WTC11 (cell line): ENCODE data around the gene POLR2E. TPM values are rescaled to one million over a fixed set of nuclear protein-coding genes. Genes with fewer than 3 reads are reported as not detected.
A peak's percentile ranks its signal among the peaks of the same experiment; 100 is the strongest.

Experiments used
- ATAC-seq: fragments of 200-7000 bp; cut with Tn5 transposase; 2 replicates; pipeline ENCODE4 v1.10.0; 2021; ENCODE audit warnings: mild to moderate bottlenecking, moderate library complexity
- CTCF ChIA-PET: fragments of 300-600 bp; sonication (Branson Sonifier 250); formaldehyde crosslinking; loops from one replicate; lab custom pipeline; 2021; ENCODE audit warnings: antibody characterized with exemption; lab: Charles Lee
- POLR2A ChIA-PET: fragments of 350-600 bp; sonication (Branson Sonifier 250); formaldehyde crosslinking; loops from one replicate; lab custom pipeline; 2021; ENCODE audit warnings: antibody characterized with exemption; lab: Charles Lee
- DNase-seq: peaks from one replicate; pipeline ENCODE4 v3.0.0; 2021; ENCODE audit warnings: low spot score
- H3K27ac Mint-ChIP-seq: 2 replicates; pipeline ENCODE4 v1.8.0; 2021; ENCODE audit warnings: mixed read lengths
- H3K27me3 Mint-ChIP-seq: 2 replicates; pipeline ENCODE4 v1.8.0; 2021; ENCODE audit warnings: low read depth, mild to moderate bottlenecking, moderate library complexity, mixed read lengths
- H3K36me3 Mint-ChIP-seq: 2 replicates; pipeline ENCODE4 v1.8.0; 2021; ENCODE audit warnings: mixed read lengths
- H3K4me1 Mint-ChIP-seq: 2 replicates; pipeline ENCODE4 v1.8.0; 2022; ENCODE audit warnings: mixed read lengths
- H3K4me3 Mint-ChIP-seq: 2 replicates; pipeline ENCODE4 v1.8.0; 2021; ENCODE audit warnings: mild to moderate bottlenecking, moderate library complexity, mixed read lengths
- H3K9me3 Mint-ChIP-seq: 2 replicates; pipeline ENCODE4 v1.8.0; 2021; ENCODE audit warnings: mixed read lengths
- AFF4 ChIP-seq: sonication (generic); formaldehyde crosslinking; IDR thresholded peaks from 2 replicates; pipeline ENCODE4 v1.8.1; 2023; ENCODE audit warnings: mild to moderate bottlenecking, missing genetic modification reagents, borderline replicate concordance
- CREM ChIP-seq: sonication (generic); formaldehyde crosslinking; IDR thresholded peaks from 2 replicates; pipeline ENCODE4 v1.8.1; 2022; ENCODE audit warnings: mild to moderate bottlenecking, missing genetic modification reagents, moderate library complexity
- E2F4 ChIP-seq: sonication (generic); formaldehyde crosslinking; IDR thresholded peaks from 2 replicates; pipeline ENCODE4 v1.8.1; 2022; ENCODE audit warnings: low read depth, mild to moderate bottlenecking, moderate library complexity, missing genetic modification reagents, borderline replicate concordance
- E2F5 ChIP-seq: sonication (generic); formaldehyde crosslinking; IDR thresholded peaks from 2 replicates; pipeline ENCODE4 v1.8.1; 2022; ENCODE audit warnings: mild to moderate bottlenecking, moderate library complexity, missing genetic modification reagents
- EMX1 ChIP-seq: fragments of 250-450 bp; sonication (Bioruptor Pico); IDR thresholded peaks from 2 replicates; pipeline ENCODE4 v1.8.0; 2021; ENCODE audit warnings: mild to moderate bottlenecking
- FOXK1 ChIP-seq: sonication (generic); formaldehyde crosslinking; IDR thresholded peaks from 2 replicates; pipeline ENCODE4 v1.8.0; 2022; ENCODE audit warnings: mild to moderate bottlenecking, moderate library complexity, missing genetic modification reagents
- FOXP1 ChIP-seq: sonication (generic); formaldehyde crosslinking; IDR thresholded peaks from 2 replicates; pipeline ENCODE4 v1.8.0; 2022; ENCODE audit warnings: missing genetic modification reagents, mild to moderate bottlenecking, moderate library complexity, borderline replicate concordance
- MLX ChIP-seq: sonication (generic); formaldehyde crosslinking; IDR thresholded peaks from 2 replicates; pipeline ENCODE4 v1.8.1; 2023; ENCODE audit warnings: mild to moderate bottlenecking, missing genetic modification reagents, moderate library complexity
- SP1 ChIP-seq: sonication (generic); formaldehyde crosslinking; conservative IDR thresholded peaks from 2 replicates; pipeline ENCODE4 v1.8.1; 2022; ENCODE audit warnings: missing genetic modification reagents
- ZNF121 ChIP-seq: sonication (generic); formaldehyde crosslinking; IDR thresholded peaks from 2 replicates; pipeline ENCODE4 v1.8.0; 2023; ENCODE audit warnings: missing genetic modification reagents
- ZNF232 ChIP-seq: sonication (generic); formaldehyde crosslinking; IDR thresholded peaks from 2 replicates; pipeline ENCODE4 v1.8.0; 2022; ENCODE audit warnings: mild to moderate bottlenecking, missing genetic modification reagents
- total RNA-seq: library from RNA; stranded (reverse); gene quantifications from 3 replicates; pipeline ENCODE4 v1.2.3, GENCODE V29; 2021
- TF ChIP-seq, protein P1 (sequence below): sonication (generic); formaldehyde crosslinking; conservative IDR thresholded peaks from 2 replicates; pipeline ENCODE4 v1.8.1; 2023; ENCODE audit warnings: mild to moderate bottlenecking, low read depth, missing genetic modification reagents, moderate library complexity
- TF ChIP-seq, protein P2 (sequence below): fragments of 250-450 bp; sonication (Bioruptor Pico); IDR thresholded peaks from 2 replicates; pipeline ENCODE4 v2.1.2; 2022; ENCODE audit warnings: mild to moderate bottlenecking, moderate library complexity
- TF ChIP-seq, protein P3 (sequence below): fragments of 250-450 bp; sonication (Bioruptor Pico); conservative IDR thresholded peaks from 2 replicates; pipeline ENCODE4 v1.9.0; 2021; ENCODE audit warnings: mild to moderate bottlenecking

Gene POLR2E
- total RNA-seq, 1 experiment from 2014 or later, result 275 TPM

GRCh38 chr19:1106841-1107660, 11.9 kb upstream of the POLR2E start:
- peak overlapping the region; percentile 27 for H3K4me3 Mint-ChIP-seq
- ChIA-PET POLR2A (no interaction called here), CTCF (interaction anchor here (0.6 kb wide), 1 partner anchor 137 kb away, joined by 3 read pairs; no protein-coding TSS in a partner anchor)
- ATAC-seq (no peak), DNase-seq (no peak)
- no peaks in the 10 kb centered on the region for H3K27me3 Mint-ChIP-seq
- TF ChIP-seq SP1 (CRISPR knock-in tag) (no peak), CREM (CRISPR knock-in tag) (no peak), EMX1 (CRISPR knock-in tag) (no peak), MLX (CRISPR knock-in tag) (no peak), E2F4 (CRISPR knock-in tag) (no peak), ZNF232 (CRISPR knock-in tag) (no peak), FOXK1 (CRISPR knock-in tag) (no peak), ZNF121 (no peak), E2F5 (CRISPR knock-in tag) (no peak), FOXP1 (CRISPR knock-in tag) (no peak), AFF4 (CRISPR knock-in tag) (no peak)
- TF ChIP-seq, protein P1, sequence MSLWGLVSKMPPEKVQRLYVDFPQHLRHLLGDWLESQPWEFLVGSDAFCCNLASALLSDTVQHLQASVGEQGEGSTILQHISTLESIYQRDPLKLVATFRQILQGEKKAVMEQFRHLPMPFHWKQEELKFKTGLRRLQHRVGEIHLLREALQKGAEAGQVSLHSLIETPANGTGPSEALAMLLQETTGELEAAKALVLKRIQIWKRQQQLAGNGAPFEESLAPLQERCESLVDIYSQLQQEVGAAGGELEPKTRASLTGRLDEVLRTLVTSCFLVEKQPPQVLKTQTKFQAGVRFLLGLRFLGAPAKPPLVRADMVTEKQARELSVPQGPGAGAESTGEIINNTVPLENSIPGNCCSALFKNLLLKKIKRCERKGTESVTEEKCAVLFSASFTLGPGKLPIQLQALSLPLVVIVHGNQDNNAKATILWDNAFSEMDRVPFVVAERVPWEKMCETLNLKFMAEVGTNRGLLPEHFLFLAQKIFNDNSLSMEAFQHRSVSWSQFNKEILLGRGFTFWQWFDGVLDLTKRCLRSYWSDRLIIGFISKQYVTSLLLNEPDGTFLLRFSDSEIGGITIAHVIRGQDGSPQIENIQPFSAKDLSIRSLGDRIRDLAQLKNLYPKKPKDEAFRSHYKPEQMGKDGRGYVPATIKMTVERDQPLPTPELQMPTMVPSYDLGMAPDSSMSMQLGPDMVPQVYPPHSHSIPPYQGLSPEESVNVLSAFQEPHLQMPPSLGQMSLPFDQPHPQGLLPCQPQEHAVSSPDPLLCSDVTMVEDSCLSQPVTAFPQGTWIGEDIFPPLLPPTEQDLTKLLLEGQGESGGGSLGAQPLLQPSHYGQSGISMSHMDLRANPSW (CRISPR knock-in tag), result no peak
- TF ChIP-seq, protein P2, sequence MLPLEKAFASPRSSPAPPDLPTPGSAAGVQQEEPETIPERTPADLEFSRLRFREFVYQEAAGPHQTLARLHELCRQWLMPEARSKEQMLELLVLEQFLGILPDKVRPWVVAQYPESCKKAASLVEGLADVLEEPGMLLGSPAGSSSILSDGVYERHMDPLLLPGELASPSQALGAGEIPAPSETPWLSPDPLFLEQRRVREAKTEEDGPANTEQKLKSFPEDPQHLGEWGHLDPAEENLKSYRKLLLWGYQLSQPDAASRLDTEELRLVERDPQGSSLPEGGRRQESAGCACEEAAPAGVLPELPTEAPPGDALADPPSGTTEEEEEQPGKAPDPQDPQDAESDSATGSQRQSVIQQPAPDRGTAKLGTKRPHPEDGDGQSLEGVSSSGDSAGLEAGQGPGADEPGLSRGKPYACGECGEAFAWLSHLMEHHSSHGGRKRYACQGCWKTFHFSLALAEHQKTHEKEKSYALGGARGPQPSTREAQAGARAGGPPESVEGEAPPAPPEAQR (CRISPR knock-in tag), result no peak
- TF ChIP-seq, protein P3, sequence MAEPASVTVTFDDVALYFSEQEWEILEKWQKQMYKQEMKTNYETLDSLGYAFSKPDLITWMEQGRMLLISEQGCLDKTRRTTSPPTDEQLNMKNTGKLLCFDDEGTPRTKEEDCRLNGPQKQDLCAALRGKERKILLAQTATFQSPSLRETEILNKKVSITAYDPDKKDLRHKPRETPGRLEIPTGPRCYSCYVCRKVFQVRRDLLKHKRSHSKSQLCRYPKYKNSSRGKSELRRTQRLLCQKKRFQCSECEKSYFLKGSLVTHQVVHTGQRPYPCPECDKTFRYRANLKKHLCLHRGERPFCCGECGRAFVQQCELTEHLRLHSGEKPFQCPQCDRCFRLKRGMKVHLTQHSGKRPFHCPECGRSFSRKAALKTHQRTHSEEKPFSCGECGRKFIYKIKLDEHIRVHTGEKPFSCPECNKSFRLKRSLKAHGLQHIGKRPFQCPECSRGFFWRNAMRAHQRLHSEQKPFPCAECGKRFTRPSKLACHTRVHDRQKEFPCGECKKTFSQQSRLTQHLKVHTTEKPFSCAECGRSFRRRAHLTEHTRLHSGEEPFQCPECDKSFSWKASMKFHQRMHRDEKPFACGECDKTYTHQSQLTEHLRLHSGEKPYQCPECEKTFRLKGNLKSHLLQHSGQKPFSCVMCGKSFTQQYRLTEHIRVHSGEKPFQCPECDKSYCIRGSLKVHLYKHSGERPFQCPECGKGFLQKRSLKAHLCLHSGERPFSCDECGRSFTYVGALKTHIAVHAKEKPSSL (CRISPR knock-in tag), result no peak
- no peaks in the 10 kb centered on the region for H3K36me3 Mint-ChIP-seq
- peak overlapping the region; percentile 84 for H3K27ac Mint-ChIP-seq
- H3K4me1 Mint-ChIP-seq, result peaks cover 9% of the 10 kb centered on the region
- no peaks in the 10 kb centered on the region for H3K9me3 Mint-ChIP-seq
